ENCODE data around the gene PDE7B. TPM values are rescaled to one million over a fixed set of nuclear protein-coding genes. Genes with fewer than 3 reads are reported as not detected.

The PDE7B gene
- total RNA-seq, 4 donors from 2014 or later = 12.9 to 22.5 (median 16.4) TPM

DNA sequence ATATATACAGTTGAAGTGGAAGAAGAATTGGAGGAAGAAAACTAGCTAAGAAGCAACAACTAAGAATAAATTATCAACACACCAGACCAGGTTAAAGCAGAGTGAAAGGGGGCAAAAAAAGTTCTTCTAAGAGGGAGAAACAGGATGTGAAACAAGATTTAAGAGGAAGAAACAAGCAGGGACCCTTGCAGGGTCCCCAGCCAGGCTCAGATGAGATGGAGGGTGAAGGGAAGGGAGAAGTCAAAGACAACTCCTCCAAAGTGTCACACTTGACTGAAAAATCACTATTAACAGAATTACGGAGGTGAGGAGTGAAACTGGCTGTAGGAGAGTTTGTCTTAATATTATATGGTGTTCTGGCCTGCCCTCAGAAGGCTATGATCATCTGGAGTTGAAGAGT, 333.2 kb downstream of the PDE7B start:
- H3K27ac ChIP-seq = no peak overlapping the region
- TF ChIP-seq EP300 (IDR thresholded peaks at IDR 0.05) (no peak), POLR2A (IDR thresholded peaks at IDR 0.05) (no peak)
- TF ChIP-seq, protein P1, sequence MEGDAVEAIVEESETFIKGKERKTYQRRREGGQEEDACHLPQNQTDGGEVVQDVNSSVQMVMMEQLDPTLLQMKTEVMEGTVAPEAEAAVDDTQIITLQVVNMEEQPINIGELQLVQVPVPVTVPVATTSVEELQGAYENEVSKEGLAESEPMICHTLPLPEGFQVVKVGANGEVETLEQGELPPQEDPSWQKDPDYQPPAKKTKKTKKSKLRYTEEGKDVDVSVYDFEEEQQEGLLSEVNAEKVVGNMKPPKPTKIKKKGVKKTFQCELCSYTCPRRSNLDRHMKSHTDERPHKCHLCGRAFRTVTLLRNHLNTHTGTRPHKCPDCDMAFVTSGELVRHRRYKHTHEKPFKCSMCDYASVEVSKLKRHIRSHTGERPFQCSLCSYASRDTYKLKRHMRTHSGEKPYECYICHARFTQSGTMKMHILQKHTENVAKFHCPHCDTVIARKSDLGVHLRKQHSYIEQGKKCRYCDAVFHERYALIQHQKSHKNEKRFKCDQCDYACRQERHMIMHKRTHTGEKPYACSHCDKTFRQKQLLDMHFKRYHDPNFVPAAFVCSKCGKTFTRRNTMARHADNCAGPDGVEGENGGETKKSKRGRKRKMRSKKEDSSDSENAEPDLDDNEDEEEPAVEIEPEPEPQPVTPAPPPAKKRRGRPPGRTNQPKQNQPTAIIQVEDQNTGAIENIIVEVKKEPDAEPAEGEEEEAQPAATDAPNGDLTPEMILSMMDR (IDR thresholded peaks at IDR 0.05) = no peak
- 83 to 91% methylated on average over 1 of the region's 1 CpG for WGBS, 2 donors

DNA sequence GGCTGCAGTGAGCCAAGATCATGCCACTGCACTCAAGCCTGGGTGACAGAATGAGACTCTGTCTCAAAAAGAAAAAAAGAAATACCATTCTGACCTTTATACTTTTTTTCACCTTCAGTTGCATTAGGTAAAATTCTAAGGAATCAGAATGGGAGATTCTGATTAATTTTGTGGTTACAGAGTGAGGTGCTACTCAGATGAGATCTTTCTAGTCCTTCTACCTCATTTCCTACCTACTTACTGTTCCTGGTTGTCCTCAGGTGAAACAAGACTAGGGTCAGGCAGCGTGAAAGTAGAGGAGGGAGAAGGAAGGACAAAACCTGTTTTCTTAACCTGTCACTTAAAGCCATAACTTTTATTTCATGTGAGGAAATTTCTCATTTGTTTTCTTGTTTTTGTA, 334.9 kb downstream of the PDE7B start:
- no peaks in the 10 kb centered on the region for H3K9me3 ChIP-seq
- no peak overlapping the region for H3K4me3 ChIP-seq
- H3K36me3 ChIP-seq = peaks cover 0 to 14% (median 0%) of the 10 kb centered on the region in 3 donors
- WGBS, 2 donors = 95 to 100% methylated on average over 1 of the region's 1 CpG
- H3K27ac ChIP-seq = no peak overlapping the region
- H3K27me3 ChIP-seq = no peaks in the 10 kb centered on the region
- DNase-seq (ENCODE audit: low spot score in 2 of 2) = no peak
- TF ChIP-seq POLR2A (IDR thresholded peaks at IDR 0.05) (no peak), EP300 (IDR thresholded peaks at IDR 0.05) (no peak)
- TF ChIP-seq, protein P1 (IDR thresholded peaks at IDR 0.05) = no peak
- peaks cover 0 to 6% (median 0%) of the 10 kb centered on the region in 4 donors for H3K4me1 ChIP-seq

More for the DNA sequence above, 333.2 kb downstream of the PDE7B start:
- H3K9me3 ChIP-seq = no peaks in the 10 kb centered on the region
- no peak for DNase-seq (ENCODE audit: low spot score in 2 of 2)
- no peak overlapping the region for H3K4me3 ChIP-seq
- H3K4me1 ChIP-seq = peaks cover 0 to 19% (median 3%) of the 10 kb centered on the region in 4 donors
- H3K27me3 ChIP-seq = no peaks in the 10 kb centered on the region
- H3K36me3 ChIP-seq = peaks cover 0 to 11% (median 0%) of the 10 kb centered on the region in 3 donors

DNA sequence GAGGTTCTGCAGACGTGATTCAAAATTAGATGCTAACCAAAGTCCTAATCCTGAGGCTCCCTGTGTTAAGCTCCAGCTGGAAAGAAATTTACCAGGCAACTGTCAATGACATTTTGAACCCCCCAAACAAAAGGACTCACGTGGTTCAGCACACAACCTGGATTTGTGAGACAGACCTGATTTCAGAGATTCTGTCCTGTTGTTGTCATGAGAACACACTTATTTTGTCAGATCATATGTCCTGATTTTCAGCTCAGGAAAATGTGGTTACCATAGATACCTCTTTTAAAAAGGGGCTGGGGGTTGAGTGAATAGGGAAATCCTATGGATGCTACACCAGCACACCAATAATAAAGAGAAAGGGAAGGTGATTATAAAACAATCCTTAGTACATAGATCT, 337.0 kb downstream of the PDE7B start:
- H3K27ac ChIP-seq = no peak overlapping the region
- peaks cover 0 to 31% (median 0%) of the 10 kb centered on the region in 3 donors for H3K36me3 ChIP-seq
- H3K27me3 ChIP-seq = no peaks in the 10 kb centered on the region
- H3K4me1 ChIP-seq = no peaks in the 10 kb centered on the region
- no peaks in the 10 kb centered on the region for H3K9me3 ChIP-seq
- no peak for DNase-seq (ENCODE audit: low spot score in 2 of 2)
- WGBS, 2 donors = 74 to 79% methylated on average over 2 of the region's 2 CpGs
- TF ChIP-seq, protein P1 (IDR thresholded peaks at IDR 0.05) = no peak
- TF ChIP-seq POLR2A (IDR thresholded peaks at IDR 0.05) (no peak), EP300 (IDR thresholded peaks at IDR 0.05) (no peak)
- H3K4me3 ChIP-seq = no peak overlapping the region

GRCh38 chr6:136189104-136189503, 337.6 kb downstream of the PDE7B start:
- 96 to 98% methylated on average over 3 of the region's 3 CpGs for WGBS, 2 donors
- H3K27me3 ChIP-seq = no peaks in the 10 kb centered on the region
- H3K27ac ChIP-seq = no peak overlapping the region
- no peaks in the 10 kb centered on the region for H3K9me3 ChIP-seq
- TF ChIP-seq EP300 (IDR thresholded peaks at IDR 0.05) = no peak
- TF ChIP-seq POLR2A (IDR thresholded peaks at IDR 0.05) = no peak
- TF ChIP-seq, protein P1 (IDR thresholded peaks at IDR 0.05) = no peak
- H3K4me3 ChIP-seq = no peak overlapping the region
- no peak for DNase-seq (ENCODE audit: low spot score in 2 of 2)
- H3K4me1 ChIP-seq = no peaks in the 10 kb centered on the region
- H3K36me3 ChIP-seq = peaks cover 0 to 31% (median 0%) of the 10 kb centered on the region in 3 donors

DNA sequence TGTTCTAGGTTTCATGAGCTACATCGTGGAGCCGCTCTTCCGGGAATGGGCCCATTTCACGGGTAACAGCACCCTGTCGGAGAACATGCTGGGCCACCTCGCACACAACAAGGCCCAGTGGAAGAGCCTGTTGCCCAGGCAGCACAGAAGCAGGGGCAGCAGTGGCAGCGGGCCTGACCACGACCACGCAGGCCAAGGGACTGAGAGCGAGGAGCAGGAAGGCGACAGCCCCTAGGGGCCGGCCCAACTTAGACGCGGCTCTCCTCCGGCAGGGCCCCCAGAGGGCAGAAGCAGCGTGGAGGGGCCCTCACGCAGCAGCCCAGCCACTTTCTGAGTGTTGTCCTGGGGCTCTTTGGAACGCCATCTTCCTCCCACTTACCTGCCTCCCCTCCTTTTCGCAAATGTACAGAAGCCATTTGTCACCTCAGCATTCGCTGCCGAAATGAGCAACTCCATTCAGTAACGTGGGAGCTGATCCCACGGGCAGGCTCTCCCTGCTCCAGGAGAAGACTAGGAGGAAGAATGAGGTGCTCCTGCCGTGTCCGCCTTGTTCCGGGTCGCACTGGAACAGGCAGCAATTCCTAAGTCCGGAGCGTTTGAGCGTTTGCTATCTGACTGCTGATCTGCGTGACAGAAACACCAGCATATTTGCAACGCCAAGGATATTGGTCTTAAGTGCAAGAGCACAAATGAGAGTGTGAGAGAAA, 340.3 kb downstream of the PDE7B start:
- H3K4me1 ChIP-seq = no peaks in the 10 kb centered on the region
- H3K4me3 ChIP-seq = no peak overlapping the region
- no peak for DNase-seq (ENCODE audit: low spot score in 2 of 2)
- no peak overlapping the region for H3K27ac ChIP-seq
- peaks cover 0 to 27% (median 0%) of the 10 kb centered on the region in 3 donors for H3K36me3 ChIP-seq
- H3K27me3 ChIP-seq = no peaks in the 10 kb centered on the region
- 95% methylated on average over 31 to 32 of the region's 32 CpGs for WGBS, 2 donors
- H3K9me3 ChIP-seq = no peaks in the 10 kb centered on the region
- TF ChIP-seq, protein P1 (IDR thresholded peaks at IDR 0.05) = no peak
- TF ChIP-seq POLR2A (IDR thresholded peaks at IDR 0.05) (no peak), EP300 (IDR thresholded peaks at IDR 0.05) (no peak)

Data from tibial nerve (tissue), 4 donors.